ENCODE measurements around the gene TOB1.

DNA sequence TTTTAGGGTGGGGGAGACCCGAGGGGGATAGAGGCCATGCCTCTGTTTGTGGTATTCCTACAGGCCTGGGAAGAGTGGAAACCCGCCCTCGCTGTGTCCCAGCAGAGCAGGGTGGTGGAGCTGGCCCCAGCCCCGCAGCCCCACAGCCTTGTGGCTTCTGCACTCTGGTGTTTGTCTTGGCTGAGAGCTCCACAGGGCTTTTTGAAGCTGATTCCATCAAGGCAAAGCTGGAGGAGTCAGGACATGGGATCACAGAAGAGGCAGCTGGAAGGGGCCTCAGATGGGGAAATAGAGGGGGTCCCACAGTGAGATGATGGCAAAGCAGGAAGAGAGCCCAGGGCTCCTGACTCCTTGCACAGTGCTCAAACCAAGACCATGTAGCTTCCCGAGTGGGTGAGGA is 35.8 kb downstream of the TOB1 start:
- TF ChIP-seq, protein P1, sequence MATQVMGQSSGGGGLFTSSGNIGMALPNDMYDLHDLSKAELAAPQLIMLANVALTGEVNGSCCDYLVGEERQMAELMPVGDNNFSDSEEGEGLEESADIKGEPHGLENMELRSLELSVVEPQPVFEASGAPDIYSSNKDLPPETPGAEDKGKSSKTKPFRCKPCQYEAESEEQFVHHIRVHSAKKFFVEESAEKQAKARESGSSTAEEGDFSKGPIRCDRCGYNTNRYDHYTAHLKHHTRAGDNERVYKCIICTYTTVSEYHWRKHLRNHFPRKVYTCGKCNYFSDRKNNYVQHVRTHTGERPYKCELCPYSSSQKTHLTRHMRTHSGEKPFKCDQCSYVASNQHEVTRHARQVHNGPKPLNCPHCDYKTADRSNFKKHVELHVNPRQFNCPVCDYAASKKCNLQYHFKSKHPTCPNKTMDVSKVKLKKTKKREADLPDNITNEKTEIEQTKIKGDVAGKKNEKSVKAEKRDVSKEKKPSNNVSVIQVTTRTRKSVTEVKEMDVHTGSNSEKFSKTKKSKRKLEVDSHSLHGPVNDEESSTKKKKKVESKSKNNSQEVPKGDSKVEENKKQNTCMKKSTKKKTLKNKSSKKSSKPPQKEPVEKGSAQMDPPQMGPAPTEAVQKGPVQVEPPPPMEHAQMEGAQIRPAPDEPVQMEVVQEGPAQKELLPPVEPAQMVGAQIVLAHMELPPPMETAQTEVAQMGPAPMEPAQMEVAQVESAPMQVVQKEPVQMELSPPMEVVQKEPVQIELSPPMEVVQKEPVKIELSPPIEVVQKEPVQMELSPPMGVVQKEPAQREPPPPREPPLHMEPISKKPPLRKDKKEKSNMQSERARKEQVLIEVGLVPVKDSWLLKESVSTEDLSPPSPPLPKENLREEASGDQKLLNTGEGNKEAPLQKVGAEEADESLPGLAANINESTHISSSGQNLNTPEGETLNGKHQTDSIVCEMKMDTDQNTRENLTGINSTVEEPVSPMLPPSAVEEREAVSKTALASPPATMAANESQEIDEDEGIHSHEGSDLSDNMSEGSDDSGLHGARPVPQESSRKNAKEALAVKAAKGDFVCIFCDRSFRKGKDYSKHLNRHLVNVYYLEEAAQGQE (IDR thresholded peaks at IDR 0.05; ENCODE audit: unreplicated experiment) = no peak
- TF ChIP-seq EZH2phosphoT487 (IDR thresholded peaks at IDR 0.05; ENCODE audit: unreplicated experiment) = no peak
- no peak for TF ChIP-seq ZNF331 (CRISPR knock-in tag; IDR thresholded peaks at IDR 0.05; ENCODE audit: low read depth)
- TF ChIP-seq, protein P2, sequence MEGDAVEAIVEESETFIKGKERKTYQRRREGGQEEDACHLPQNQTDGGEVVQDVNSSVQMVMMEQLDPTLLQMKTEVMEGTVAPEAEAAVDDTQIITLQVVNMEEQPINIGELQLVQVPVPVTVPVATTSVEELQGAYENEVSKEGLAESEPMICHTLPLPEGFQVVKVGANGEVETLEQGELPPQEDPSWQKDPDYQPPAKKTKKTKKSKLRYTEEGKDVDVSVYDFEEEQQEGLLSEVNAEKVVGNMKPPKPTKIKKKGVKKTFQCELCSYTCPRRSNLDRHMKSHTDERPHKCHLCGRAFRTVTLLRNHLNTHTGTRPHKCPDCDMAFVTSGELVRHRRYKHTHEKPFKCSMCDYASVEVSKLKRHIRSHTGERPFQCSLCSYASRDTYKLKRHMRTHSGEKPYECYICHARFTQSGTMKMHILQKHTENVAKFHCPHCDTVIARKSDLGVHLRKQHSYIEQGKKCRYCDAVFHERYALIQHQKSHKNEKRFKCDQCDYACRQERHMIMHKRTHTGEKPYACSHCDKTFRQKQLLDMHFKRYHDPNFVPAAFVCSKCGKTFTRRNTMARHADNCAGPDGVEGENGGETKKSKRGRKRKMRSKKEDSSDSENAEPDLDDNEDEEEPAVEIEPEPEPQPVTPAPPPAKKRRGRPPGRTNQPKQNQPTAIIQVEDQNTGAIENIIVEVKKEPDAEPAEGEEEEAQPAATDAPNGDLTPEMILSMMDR (conservative IDR thresholded peaks at IDR 0.05; ENCODE audit: low read depth in 2 of 2) = no peak
- no peak for TF ChIP-seq POLR2AphosphoS5 (IDR thresholded peaks at IDR 0.05; ENCODE audit: low read depth)
